HG03139 (cell line): ENCODE data around the gene PIP4K2A.
A peak's percentile ranks its signal among the peaks of the same experiment; 100 is the strongest.
"Not testable (repeated sequence)": the region's sequence is repeated elsewhere in the genome, so short reads cannot be mapped to it uniquely, and the experiment has no call there.

Experiments used
- ATAC-seq: cut with Tn5 transposase; IDR thresholded peaks from one replicate; pipeline ENCODE4 v1.9.1; 2021; ENCODE audit not compliant: unreplicated experiment

Gene PIP4K2A

DNA sequence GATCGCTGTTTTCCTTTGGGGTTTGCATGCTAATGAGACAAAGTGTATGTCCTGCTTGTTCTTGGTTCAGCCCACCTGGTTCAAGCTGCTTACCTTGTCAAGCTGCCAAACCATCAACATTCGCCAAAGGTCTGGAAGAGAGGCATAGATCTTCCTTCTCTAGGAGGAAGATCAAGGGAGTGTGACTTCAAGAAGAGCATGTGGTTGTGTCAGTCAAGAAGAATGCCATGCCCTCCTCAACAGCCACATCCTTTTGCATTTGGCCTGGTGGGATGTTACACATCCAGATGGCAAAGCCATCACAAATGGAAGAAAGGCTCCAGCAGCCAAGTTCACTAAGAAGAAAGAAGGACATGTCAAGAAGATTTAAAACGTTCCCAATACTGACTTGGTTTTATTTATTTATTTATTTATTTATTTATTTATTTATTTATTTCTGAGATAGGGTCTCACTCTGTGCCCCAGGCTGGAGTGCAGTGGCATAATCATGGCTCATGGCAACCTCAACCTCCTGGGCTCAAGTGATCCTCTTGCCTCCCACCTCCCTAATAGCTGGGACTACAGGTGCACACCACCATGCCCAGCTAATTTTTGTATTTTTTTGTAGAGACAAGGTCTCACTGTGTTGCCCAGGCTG is 5.1 kb upstream of the PIP4K2A start:
- no peak for ATAC-seq

DNA sequence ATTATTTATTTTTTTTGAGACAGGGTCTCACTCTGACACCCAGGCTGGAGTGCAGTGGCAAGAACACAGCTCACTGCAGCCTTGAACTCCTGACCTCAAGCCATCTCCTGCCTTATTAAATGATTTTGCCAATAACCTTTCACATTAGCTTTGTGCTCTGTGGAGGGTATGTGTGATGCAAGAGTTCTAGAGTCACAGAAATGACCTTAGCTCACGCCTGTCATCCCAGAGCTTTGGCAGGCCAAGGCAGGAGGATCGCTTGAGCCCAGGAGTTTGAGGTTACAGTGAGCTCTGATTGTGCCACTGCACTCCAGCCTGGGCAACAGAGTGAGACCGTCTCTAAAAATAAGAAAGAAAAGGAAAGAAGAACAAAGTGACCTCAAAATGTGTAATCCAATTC is 4.3 kb upstream of the PIP4K2A start:
- ATAC-seq = not testable (repeated sequence)

DNA sequence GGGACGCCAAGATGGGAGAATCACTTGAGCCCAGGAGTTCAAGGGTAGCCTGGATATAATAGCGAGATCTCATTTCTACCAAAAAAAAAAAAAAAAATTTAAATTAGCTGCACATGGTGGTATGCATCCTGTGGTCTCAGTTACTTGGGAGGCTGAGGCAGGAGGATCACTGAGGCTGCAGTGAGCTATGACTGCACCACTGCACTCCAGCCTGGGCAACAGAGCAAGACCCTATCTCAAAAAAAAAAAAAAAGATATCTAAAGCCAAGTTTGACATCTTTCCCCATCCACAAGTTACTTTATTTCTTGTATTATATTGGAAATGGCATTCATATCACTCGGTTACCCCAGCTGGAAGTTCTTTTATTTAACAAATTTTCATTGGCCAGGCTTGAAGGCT is 3.4 kb upstream of the PIP4K2A start:
- ATAC-seq = no peak

DNA sequence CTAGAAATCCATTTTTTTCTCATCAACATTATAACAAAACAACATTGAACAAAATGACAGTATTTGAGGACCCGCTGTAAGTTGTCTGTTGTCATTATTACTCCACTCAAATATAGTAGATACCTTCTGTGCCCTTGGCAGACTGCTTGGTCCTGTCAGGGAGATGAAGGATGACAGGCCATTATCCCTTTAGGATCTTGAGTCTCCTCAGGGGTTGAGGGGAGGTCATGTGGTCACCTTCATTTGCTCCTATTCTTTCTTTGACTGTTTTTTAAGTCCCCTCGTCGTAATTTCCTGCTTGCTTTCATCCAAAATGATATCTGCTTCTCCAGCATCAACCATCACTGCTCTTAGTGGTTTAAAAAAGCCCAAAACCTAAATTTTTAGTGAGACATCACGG is 2.6 kb upstream of the PIP4K2A start:
- ATAC-seq = no peak

DNA sequence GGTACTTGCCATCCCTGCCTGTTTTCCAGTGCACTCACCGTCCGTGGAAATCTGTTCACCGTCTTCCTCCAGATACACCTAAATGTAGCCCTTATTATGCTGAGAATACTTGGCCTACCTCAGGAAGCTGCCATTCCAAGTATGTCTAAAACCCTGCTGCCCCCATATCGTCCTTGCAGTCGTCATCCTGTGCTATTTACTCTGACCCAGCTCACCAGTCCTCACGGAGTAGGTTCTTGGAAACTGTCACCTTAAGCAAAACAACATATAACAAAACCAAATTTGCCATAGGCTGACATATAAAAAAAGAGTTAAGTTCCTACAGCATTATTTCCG is 880 bp upstream of the PIP4K2A start:
- no peak for ATAC-seq

DNA sequence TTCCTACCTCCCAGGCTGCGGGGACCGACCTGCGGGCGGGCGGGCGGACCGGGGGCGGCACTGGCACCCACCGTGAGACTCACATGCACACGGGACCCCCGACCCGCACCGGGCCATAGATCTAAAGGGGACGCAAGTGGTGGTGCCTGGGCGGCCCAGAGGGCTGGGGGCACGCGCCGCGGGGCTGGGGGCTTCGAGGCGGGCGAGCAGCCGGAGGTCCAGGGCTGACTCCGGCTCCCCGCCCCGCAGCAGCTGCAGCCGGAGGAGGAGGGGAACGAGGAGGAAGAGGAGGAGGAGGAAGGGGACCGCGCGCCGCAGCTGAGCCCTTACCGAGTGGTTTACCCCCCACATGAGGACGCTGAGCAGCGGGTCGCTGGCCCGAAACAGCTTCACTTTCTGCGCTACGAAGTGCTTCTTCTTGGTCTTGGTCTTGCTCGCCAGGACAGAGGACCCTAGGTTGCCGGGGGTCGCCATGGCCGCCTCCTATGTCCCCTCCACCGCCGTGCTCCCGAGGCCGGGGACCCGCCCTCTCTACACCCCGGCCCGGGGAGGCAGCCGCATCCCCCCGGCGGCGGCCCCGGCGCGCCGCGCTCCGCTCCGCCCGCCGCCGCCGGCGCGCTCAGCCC is 412 bp downstream of the PIP4K2A start:
- peak; percentile 22 for ATAC-seq

DNA sequence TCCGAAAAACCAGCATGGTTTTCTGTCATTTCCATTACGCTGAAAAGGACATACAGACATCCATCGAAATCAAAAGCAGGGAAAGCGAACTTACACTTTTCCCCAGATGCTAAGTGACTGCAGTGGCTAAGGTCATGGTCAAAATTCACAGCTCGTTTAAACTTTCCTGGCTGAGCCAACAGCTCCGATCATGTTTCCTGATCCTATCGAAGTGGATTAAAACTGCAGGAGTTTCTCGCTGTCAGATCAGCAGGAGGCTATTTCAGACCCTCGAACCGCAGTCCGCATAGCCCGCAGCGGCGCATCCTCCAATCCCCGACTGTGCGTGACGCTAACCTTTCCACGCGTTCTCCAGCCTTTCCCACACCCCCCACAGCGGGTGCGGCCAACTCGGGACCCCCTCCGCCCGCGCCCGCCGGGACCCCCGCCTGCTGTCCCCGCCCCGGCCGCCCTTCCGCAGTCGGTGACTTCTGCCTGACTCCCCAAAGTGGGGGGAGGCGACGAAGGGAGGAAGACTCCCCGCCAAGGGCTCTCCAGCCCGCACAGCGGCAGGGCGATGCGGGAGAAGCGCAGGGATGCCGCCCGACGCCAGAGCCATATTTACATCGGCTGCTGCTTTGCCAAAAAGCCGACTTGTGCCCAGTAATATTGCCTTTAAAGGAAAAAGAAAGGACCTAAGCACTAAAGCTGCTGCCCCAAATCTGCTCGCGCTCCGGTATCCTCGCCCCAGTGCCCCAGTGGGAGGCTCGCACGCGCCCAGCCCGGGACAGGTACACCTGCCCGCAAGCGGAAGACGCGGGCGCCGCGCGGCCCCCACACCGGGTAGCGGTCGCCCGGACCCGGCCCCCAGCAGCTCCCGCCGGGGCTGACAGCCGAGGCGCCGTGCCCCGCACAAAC is 1.2 kb downstream of the PIP4K2A start:
- ATAC-seq = peak; percentile 24

DNA sequence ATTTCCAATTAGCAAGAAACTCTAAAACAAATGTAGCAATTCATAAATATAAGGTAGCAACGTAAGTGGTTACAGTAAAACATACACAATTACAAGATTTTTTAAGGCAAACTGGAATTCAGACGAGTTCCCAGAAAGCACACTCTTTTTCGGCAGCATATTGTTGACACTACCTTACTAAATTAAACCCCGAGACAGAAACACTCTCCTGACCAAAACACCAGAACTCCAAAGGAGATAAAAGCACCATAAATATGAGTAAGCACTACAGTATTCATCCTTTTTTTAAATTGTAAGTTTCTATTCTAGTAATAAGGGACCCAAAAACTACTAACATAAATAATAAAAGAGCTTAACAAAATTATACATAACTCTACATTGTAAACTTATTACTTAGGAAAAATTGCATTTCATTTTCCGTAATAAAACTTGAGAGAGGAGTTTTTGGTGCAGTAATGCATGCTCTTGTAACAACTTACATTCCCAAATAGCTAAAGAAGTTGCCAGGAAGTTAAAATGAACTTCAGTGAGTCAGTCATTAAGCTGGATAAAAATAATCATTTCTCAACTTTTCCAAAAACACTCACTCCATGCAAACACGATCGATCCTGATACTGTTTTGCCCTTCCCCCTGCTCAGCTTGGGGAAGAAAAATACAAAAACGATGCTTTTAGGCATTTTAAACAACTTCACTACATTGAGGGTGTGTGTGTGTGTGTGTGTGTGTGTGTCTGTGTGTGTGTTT is 2.0 kb downstream of the PIP4K2A start:
- no peak for ATAC-seq

DNA sequence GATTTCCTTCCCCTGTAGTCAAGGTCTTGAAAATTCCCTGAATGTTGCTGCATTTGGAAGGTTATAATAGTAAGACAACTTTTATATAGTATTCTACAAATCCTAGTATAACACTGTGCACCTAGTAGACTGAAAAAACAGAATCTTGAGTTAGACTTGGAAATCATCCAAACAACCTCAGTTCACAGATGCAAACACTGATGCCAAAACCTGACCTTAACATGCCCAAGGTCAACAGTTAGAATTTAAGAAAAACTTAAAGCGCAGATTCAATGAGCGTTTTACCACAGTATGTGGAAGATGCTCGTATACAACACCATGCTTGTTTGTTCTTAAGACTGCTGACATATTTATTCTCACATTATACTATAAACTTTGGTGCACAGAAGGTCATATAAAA is 3.0 kb downstream of the PIP4K2A start:
- ATAC-seq = no peak

DNA sequence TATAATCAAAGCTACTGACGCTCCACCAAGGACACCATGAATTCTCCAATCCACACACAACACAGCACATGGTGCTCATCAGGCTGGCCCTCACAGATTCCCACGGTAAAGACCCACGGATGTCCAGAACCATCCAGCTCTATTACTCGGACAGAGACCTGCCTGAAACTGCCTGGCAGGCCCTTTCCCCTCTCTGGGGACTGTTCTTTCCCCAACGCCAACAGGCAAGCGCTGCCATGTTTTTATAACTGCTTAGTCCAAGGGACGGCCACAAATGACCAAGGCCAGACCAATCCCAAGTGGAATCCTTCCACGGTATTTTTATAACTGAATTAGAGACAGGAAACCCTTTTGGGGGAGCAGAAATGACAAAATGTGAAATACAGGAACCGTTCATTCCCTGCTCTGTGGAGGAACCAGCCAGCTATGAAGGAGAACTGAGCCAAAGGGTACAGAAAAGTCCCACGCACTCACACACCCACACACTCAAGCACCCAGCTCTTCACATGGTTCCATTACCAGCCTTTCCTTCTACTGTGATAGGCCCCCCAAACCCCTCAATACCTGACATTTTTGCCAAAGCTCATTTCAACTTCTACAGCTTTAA is 4.1 kb downstream of the PIP4K2A start:
- ATAC-seq = no peak

DNA sequence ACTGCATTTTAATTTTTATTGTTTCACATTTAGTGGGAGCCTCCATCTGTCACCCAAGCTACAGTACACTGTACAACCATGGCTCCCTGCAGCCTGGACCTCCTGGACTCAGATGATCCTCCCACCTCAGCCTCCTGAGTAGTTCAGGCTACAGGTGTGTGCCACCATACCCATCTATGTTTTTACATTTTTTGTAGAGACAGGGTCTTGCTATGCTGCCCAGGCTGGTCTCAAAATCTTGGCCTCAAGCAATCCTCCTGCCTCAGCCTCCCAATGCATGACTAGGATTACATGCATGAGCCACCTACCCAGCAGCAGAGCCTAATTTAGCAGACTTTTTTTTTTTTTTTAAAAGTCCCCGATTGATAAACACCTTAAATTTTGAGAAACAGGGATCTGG is 5.6 kb downstream of the PIP4K2A start:
- ATAC-seq = no peak

DNA sequence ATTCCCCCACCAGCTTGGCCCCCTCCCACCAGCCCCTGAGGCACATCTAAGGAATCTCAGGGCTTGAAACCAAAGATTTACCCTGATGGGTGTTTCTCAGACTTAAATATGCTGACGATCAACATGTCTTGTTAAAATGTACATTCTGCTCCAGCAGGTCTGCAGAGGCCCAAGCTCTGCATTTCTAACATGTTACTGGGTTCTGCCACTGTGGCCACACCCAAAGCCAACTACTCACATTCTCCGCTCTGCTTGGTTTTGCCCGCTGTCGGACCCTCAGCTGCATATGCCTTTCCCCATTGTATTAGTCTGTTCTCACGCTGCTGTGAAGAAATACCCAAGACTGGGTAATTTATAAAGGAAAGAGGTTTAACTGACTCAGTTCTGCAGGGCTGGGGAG is 8.9 kb downstream of the PIP4K2A start:
- ATAC-seq = no peak

DNA sequence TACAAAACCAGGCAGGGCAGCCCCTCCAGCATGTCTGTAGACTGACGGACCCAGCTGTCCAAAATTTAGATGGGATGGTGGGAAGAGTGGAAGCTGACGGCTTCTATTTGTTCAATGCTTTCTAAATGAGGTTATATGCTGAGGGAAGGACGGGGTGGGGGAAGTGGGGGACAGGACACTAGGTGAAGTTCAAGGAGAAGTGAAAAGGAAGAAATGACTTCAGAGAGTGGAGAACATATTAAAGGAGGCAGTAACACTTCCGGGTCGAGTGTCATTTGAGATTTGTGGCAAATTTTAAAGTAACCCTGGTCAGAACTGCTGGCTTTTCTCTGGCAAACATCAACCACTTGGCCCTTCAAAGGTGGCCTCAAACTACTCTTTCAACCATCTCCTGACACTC is 9.4 kb downstream of the PIP4K2A start:
- no peak for ATAC-seq

DNA sequence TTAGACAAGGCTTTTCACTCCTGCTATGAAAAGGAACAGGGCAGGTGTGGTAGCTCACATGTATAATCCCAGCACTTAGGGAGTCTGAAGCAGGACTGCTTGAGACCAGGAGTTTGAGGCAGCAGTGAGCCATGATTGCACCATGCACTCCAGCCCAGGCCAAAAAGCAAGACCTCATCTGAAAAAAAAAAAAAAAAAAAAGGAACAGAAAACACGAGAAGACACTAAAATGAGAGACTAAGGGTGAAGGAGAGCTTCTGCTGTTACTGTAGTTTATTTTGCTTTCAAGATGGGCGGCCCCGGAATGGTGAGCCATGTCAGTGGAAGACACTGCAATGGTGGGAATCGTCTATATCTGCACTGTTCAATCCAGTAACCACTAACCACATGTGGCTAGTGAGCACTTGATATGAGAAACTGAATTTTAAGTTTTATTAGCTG is 9.9 kb downstream of the PIP4K2A start:
- no peak for ATAC-seq

DNA sequence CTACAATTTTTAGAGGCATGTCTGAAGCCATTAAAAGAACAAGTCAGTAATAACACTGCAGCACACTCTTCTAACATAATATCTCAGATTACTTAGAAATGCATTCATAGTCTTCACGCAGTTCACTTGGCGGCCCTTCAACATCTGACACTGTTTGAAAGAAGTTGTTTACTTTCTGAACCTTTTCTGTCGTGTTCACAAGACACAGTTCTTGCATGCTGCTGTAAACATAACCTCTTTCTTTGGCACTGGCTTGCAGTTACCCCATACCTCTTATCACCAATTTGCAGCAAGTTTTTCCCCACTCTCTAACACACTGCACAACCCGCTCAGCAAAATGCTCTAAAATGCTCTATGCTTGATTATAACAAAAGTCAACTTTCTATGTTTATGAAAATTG is 12.0 kb downstream of the PIP4K2A start:
- no peak for ATAC-seq

DNA sequence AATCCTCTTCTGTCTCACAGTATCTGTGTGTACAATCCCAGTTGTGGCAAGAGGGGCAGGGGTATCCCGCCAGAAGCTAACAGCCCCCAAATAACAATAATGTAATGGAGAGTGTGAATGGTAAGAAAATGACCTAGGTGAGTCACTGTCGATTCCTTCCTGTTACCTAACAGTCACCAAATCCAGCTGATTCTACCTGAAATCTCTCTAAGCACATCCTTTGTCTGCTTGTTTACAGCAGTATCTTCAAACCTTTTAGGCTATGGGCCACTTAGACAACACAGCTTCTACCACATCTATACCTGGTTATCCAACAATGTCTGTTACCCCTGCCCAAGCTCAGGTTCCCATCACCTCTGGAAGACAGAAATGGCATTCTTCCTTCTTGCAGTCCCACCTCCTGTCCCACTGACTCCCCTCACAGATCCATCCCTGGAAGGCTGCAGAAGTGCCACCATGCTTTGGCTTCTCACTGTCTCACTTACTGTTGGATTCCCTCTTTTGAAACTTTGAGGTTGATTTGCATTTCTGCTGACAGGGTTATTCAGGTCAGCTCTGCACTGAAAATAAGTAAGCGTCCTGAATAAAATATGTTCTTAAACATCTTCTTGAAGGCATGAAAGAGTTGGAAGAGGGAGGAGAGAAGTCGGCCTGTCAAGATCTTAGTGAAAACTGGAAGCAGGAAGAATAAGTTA is 13.1 kb downstream of the PIP4K2A start:
- ATAC-seq = no peak

DNA sequence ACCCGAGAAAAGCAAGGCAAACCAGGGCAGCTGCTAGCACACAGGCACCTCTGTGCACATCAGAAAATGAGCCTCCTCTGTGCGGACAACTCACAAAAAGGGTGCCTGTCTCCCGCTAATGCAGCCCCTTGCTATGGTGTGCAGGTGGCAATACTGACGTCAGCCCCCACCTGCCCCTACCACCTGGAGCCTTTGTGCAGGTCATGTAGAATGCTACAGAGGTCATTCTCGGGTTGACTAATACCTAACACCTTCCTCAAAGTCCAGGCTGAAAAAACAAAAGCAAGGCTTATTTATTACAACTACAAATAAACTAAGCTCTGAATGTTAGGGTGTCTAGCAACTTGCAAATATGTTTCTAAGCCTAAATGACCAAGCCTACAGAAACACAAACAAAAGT is 13.9 kb downstream of the PIP4K2A start:
- no peak for ATAC-seq

DNA sequence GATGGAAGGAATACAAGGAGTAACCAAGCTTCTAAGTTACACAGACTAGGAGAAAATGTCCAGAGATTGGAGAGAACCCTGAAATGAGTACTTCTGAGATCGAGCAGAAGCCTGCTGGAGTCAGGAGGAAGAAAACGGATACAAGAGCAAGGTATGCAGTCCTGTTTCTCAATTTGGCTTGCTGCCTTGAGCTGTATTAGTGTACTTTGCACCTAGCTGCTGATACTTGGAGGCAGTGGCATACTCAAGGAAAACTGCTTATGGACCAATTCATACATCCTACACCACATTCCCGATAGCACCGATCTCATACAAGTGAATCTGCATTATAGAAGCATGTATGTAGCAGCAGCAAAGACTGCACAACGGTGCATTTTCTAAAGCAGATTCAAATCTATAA is 14.4 kb downstream of the PIP4K2A start:
- no peak for ATAC-seq

DNA sequence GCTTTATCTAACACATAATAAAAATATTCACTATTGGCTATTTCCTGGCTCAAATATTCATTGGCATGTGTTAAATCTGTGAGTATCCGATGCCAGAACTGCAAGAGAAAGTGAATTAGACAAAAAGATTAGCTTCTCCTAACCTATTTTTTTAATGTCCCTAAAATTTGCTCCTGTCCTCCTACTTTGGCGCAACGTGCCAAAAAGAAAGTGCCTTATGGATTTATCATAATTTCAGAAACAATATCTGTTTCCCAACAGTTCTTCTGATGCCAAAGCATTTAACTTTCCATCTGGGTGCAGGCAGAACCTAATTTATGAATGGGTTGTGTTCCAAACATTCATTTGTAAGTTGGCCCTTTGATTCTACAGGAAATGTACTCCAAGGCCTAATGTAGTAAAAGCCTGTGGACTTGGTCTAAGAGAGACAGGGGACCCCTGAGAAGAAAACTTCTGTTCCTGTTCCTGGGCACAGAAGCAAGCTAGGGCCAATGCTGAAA is 15.4 kb downstream of the PIP4K2A start:
- ATAC-seq = no peak

DNA sequence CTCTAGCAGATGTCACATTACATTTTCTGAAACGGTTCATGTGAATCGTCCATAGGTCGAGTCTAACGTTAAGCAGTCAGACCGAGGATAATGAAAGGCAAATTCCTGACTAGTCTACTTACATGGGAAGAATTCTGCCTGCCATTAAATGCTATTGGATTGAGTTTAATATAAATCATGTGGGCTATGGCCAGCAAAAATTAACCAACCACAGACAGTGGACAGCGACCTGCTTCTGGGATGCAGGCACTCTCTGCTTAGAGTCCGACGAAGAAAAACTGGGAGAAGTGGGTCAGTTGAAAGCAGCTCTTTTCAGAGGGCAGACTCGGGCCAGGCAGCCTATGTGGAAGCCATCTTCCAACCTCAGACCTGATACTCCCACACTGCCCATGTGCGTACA is 16.6 kb downstream of the PIP4K2A start:
- ATAC-seq = no peak
